WERI-Rb-1 (cell line): Measurements from ENCODE around the gene MLEC.
A peak's percentile ranks its signal among the peaks of the same experiment; 100 is the strongest.

Experiments used
- DNase-seq: peaks from one replicate; pipeline ENCODE4 v3.0.0-alpha.2; 2020
- H3K27ac ChIP-seq: fragments of 250-450 bp; sonication (Bioruptor Pico); 2 replicates; pipeline ENCODE4 v1.5.1; 2020; ENCODE audit warnings: mild to moderate bottlenecking, moderate library complexity
- H3K27me3 ChIP-seq: fragments of 250-450 bp; sonication (Bioruptor Pico); 2 replicates; pipeline ENCODE4 v1.5.1; 2021; ENCODE audit warnings: mild to moderate bottlenecking, low read depth, moderate library complexity; ENCODE audit not compliant: insufficient read depth, severe bottlenecking
- H3K36me3 ChIP-seq: fragments of 250-450 bp; sonication (Bioruptor Pico); 2 replicates; pipeline ENCODE4 v1.5.1; 2020; ENCODE audit warnings: mild to moderate bottlenecking, moderate library complexity
- H3K4me3 ChIP-seq: 2 replicates; pipeline ENCODE4 v1.5.1; 2011; ENCODE audit warnings: low read depth, mild to moderate bottlenecking, control low read depth, low read length
- H3K9me3 ChIP-seq: fragments of 250-450 bp; sonication (Bioruptor Pico); 2 replicates; pipeline ENCODE4 v1.5.1; 2021; ENCODE audit warnings: mild to moderate bottlenecking, moderate library complexity; ENCODE audit not compliant: severe bottlenecking
- CTCF ChIP-seq: IDR thresholded peaks from 2 replicates; pipeline ENCODE4 v1.5.1; 2011; ENCODE audit warnings: low read depth, mild to moderate bottlenecking, control low read depth, inconsistent platforms, low read length

Gene MLEC

GRCh38 chr12:120686690-120687577 lies at the start of gene MLEC:
MLEC (plus strand) TSS chr12:120687149; CDS start chr12:120687297, 148 bp downstream.
- Histone ChIP-seq H3K4me3 (peak within 1 kb of the TSS; percentile 89), H3K27ac (peak within 1 kb of the TSS; percentile 99), H3K9me3 (no peaks in the 10 kb centered on the region), H3K36me3 (peaks cover 5% of the 10 kb centered on the region), H3K27me3 (no peaks in the 10 kb centered on the region)
- peak; percentile 98 for DNase-seq
- no peak for TF ChIP-seq CTCF

GRCh38 chr12:120639771-120640721 lies 46.9 kb upstream of the MLEC start, which contains the start of gene CABP1:
CABP1 (plus strand) TSS chr12:120640626; CDS start chr12:120640686, 60 bp downstream.
- Histone ChIP-seq H3K9me3 (no peaks in the 10 kb centered on the region), H3K27me3 (peaks cover 54% of the 10 kb centered on the region), H3K4me3 (peak within 1 kb of the TSS; percentile 40), H3K27ac (no peak within 1 kb of the TSS), H3K36me3 (no peaks in the 10 kb centered on the region)
- peak; percentile 46 for TF ChIP-seq CTCF
- peak; percentile 51 for DNase-seq

- no peaks in the 10 kb centered on the region for H3K36me3 ChIP-seq
- TF ChIP-seq CTCF, result no peak
- H3K27me3 ChIP-seq, result peaks cover 64% of the 10 kb centered on the region
- DNase-seq, result no peak
- H3K27ac ChIP-seq, result no peak overlapping the region
- H3K9me3 ChIP-seq, result no peaks in the 10 kb centered on the region
- H3K4me3 ChIP-seq, result peak overlapping the region; percentile 1
Observed at GRCh38 chr12:120640861-120641833, 45.8 kb upstream of the MLEC start.

- no peak for DNase-seq
- peaks cover 68% of the 10 kb centered on the region for H3K27me3 ChIP-seq
- no peaks in the 10 kb centered on the region for H3K9me3 ChIP-seq
- no peaks in the 10 kb centered on the region for H3K36me3 ChIP-seq
- no peak for TF ChIP-seq CTCF
- H3K27ac ChIP-seq, result no peak overlapping the region
- no peak overlapping the region for H3K4me3 ChIP-seq
Observed at GRCh38 chr12:120642121-120642520, 44.8 kb upstream of the MLEC start.

GRCh38 chr12:120642826-120643225 lies 44.1 kb upstream of the MLEC start:
- no peak for TF ChIP-seq CTCF
- no peaks in the 10 kb centered on the region for H3K36me3 ChIP-seq
- H3K4me3 ChIP-seq, result no peak overlapping the region
- no peaks in the 10 kb centered on the region for H3K9me3 ChIP-seq
- peaks cover 70% of the 10 kb centered on the region for H3K27me3 ChIP-seq
- no peak overlapping the region for H3K27ac ChIP-seq
- DNase-seq, result no peak
